Thoracic aorta (tissue), 2 donors: Measurements from ENCODE around the gene NPTXR. TPM values are rescaled to one million over a fixed set of nuclear protein-coding genes. Genes with fewer than 3 reads are reported as not detected.

ENCODE experiments used
- ATAC-seq: fragments of 150-250 bp; one replicate; pipeline ENCODE4 v1.8.0; 2017; ENCODE audit warnings: low read depth; ENCODE audit not compliant: insufficient number of reproducible peaks, low FRiP score
- DNase-seq: peaks from one replicate; pipeline ENCODE4 v3.0.0-alpha.2; 2020; ENCODE audit warnings: low spot score
- H3K27ac ChIP-seq, 2 donors: fragments of 200-600 bp; sonication (generic); 1 replicate in 1 of 2; 2 replicates in 1 of 2; pipeline ENCODE4 v1.5.1; 2016; ENCODE audit warnings: mild to moderate bottlenecking in 2 of 2, moderate library complexity in 2 of 2
- H3K27me3 ChIP-seq: fragments of 200-600 bp; sonication (generic); replicated peaks from 2 replicates; pipeline ENCODE4 v1.6.0; 2016; ENCODE audit warnings: mild to moderate bottlenecking; ENCODE audit not compliant: insufficient read depth
- H3K36me3 ChIP-seq: fragments of 200-600 bp; sonication (generic); one replicate; pipeline ENCODE4 v1.5.1; 2016
- H3K4me1 ChIP-seq, 2 donors: fragments of 200-600 bp; sonication (generic); 1 replicate in 1 of 2; 2 replicates in 1 of 2; pipeline versions ENCODE4 v1.5.1 to v1.6.0; 2016; ENCODE audit warnings: low read depth in 2 of 2, mild to moderate bottlenecking in 1 of 2; ENCODE audit not compliant: control insufficient read depth in 1 of 2
- H3K4me3 ChIP-seq: fragments of 200-600 bp; sonication (generic); 2 replicates; pipeline ENCODE4 v1.5.1; 2016; ENCODE audit warnings: mild to moderate bottlenecking
- H3K9me3 ChIP-seq: fragments of 200-600 bp; sonication (generic); 2 replicates; pipeline ENCODE4 v1.5.1; 2016
- total RNA-seq, 2 donors: library from RNA; depleted of rRNA; stranded (reverse); fragments of >200 nt; gene quantifications; one replicate each; pipeline versions ENCODE4 v1.1.0 to v1.2.3, GENCODE V29; 2016
- TF ChIP-seq, protein P1 (sequence below): fragments of 200-600 bp; sonication (generic); IDR thresholded peaks from one replicate; pipeline ENCODE4 v1.5.1; 2019; ENCODE audit warnings: antibody characterized with exemption

The NPTXR gene
- total RNA-seq, 2 donors from 2014 or later: 29.3 to 50.8 TPM

DNA sequence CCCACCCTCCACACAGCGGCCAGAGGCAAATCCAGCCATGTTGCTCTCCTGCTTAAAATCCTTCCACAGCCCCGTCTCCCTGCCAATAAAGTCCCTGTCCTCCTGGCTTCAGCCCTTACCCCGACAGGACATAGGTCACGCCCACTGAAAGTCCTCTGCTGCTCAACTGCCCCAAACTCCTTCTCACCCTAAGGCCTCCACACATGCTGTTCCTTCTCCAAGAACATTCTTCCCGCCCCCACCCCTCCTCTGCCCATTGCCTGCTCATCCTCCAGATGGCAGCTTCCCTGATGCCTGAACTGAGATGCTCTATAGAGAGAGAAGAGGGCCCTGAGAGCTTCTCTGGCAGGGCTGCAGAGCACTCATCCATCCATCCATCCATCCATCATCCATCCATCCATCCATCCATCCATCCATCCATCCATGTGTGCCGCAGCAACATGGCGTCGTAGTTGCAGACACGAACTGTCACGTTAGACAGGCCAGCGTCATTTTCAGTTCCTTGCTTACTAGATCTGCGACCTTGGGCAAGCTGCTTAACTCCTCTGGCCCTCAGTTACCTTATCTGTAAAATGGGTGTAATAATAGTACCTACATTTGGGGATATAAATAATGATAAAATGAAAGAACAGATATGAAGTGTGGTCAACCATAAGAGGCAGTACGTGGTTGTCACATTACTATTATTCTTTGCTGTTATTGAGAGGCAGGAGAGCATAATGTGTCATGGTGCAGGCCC is 9.4 kb downstream of the NPTXR start:
- ATAC-seq (no peak), DNase-seq (no peak)
- Histone ChIP-seq H3K36me3 (peaks cover 5% of the 10 kb centered on the region), H3K4me3 (no peak overlapping the region), H3K4me1 (no peaks in the 10 kb centered on the region), H3K9me3 (no peaks in the 10 kb centered on the region), H3K27ac (no peak overlapping the region), H3K27me3 (no peaks in the 10 kb centered on the region)
- TF ChIP-seq, protein P1, sequence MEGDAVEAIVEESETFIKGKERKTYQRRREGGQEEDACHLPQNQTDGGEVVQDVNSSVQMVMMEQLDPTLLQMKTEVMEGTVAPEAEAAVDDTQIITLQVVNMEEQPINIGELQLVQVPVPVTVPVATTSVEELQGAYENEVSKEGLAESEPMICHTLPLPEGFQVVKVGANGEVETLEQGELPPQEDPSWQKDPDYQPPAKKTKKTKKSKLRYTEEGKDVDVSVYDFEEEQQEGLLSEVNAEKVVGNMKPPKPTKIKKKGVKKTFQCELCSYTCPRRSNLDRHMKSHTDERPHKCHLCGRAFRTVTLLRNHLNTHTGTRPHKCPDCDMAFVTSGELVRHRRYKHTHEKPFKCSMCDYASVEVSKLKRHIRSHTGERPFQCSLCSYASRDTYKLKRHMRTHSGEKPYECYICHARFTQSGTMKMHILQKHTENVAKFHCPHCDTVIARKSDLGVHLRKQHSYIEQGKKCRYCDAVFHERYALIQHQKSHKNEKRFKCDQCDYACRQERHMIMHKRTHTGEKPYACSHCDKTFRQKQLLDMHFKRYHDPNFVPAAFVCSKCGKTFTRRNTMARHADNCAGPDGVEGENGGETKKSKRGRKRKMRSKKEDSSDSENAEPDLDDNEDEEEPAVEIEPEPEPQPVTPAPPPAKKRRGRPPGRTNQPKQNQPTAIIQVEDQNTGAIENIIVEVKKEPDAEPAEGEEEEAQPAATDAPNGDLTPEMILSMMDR: no peak

DNA sequence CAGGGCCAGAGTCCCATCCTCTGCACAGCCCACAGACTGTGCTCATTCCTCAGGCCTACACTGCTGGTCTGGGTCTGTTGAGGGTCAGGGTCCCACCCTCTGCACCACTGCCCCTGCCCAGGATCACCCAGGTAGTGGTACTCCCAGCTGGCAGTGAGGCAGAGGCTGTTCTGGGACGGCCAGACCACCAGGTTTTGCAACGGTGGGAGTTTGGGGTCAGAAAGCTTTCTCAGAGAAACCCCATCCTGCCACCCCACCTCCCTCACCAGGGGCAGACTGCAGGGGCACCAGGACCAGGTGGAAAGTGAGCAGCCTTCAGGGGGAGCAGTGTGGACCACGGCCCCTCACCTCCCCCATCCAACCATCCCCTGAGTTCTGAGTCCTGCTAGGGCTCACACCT is 10.8 kb downstream of the NPTXR start:
- DNase-seq: no peak

DNA sequence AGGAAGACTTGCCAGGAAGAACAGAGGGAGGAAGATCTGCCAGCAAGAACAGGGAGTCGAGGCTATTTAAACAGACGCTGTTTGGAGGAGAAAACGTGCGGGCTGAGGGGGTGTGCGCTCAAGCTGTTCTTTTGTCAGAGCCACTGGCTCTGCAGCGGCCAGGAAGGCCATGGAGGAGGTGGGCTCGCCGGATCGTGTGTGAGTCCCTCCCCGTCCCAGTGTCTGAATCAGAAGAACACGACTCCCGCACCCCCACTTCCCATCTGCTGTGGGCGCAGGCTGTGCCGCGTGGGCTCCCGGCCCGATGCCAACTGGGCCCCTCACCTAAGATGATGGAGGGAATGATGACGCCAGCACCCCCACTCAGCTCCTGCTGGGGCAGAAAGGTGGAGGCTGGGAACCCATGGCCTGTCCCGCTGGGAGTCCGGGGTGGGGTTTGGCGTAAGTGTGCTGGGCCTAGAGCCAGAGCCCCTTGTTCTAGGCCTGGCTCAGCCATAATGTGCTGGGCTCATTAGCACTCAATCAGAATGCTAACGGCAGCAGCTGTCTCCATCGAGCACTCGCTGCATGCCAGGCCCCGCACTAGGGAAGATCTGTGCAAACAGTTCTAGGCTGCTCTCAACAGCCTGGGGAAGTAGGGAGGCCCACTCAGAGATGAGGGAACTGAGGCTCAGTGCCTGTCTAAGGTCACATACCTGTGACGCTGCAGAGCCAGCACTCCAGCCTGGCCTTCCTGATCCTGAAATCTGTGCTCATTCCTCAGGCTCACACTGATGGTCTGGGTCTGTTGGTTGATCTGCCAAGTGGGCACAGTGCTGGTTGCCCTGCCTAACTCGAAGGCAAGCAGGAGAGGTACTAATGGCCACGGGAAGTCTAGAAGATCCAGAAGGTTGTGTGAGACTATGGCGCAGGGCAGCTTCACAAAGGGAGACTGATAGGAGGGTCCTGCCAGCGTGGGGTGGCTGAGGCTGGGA is 11.5 kb downstream of the NPTXR start:
- DNase-seq (no peak), ATAC-seq (no peak)
- TF ChIP-seq, protein P1: no peak
- no peak overlapping the region for H3K4me3 ChIP-seq
- no peak overlapping the region for H3K27ac ChIP-seq
- H3K4me1 ChIP-seq: no peaks in the 10 kb centered on the region
- H3K36me3 ChIP-seq: peaks cover 5% of the 10 kb centered on the region
- H3K9me3 ChIP-seq: no peaks in the 10 kb centered on the region
- no peaks in the 10 kb centered on the region for H3K27me3 ChIP-seq

More for the DNA sequence above, 10.8 kb downstream of the NPTXR start:
- ATAC-seq: no peak
- Histone ChIP-seq H3K27ac (no peak overlapping the region), H3K4me1 (no peaks in the 10 kb centered on the region), H3K27me3 (no peaks in the 10 kb centered on the region), H3K4me3 (no peak overlapping the region), H3K36me3 (peaks cover 5% of the 10 kb centered on the region), H3K9me3 (no peaks in the 10 kb centered on the region)
- TF ChIP-seq, protein P1: no peak

DNA sequence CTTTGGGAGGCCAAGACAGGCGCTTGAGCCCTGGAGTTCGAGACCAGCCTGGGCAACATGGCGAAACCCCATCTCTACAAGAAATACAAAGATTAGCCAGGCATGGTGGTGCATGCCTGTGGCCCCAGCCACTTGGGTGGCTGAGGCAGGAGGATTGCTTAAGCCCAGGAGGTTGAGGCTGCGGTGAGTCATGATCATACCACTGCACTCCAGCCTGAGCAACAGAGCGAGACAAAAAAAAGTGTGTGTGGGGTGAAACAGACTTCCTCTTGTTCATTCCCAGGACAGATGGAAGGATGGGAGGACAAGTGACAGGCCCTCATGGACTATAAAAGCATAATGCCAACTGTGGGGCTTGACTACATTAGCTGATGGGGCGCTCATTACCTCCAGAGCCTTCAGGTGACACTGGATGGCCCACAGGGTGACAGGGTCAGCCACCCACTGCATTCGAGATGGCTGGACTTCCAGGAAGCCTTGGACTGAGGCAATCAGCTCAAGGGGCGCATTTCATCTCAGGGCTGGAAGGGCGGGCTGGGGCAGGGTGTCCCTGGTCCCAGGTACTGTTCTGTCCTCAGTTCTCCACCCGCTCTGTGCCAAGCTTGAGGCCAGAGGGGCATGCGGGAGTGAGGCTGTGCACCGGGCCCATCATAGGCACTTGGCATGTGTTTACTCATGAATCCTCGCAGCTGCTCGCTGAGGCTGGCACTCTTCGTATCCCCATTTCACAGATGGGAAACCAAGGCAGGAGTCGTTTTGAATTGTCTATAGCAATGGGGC is 12.5 kb downstream of the NPTXR start:
- no peaks in the 10 kb centered on the region for H3K27me3 ChIP-seq
- DNase-seq: no peak
- H3K4me3 ChIP-seq: no peak overlapping the region
- no peak for ATAC-seq
- no peaks in the 10 kb centered on the region for H3K9me3 ChIP-seq
- no peak overlapping the region for H3K27ac ChIP-seq
- H3K36me3 ChIP-seq: peaks cover 7% of the 10 kb centered on the region
- TF ChIP-seq, protein P1: no peak
- H3K4me1 ChIP-seq: no peaks in the 10 kb centered on the region

DNA sequence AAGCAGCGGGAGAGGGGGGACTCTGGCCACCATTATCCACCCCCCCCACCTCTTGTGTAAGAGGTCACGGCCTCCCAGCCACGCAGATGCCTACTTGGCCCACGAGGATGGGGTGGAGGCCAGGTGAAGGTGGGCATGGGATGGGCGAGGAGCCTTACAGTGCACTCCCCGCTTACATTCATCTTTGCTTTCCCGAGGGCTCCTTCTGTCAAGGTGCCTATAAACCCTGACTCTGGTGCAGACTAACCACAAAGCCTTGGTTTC is 13.1 kb downstream of the NPTXR start:
- DNase-seq: no peak

More for the DNA sequence above, 13.1 kb downstream of the NPTXR start:
- no peak overlapping the region for H3K27ac ChIP-seq
- H3K9me3 ChIP-seq: no peaks in the 10 kb centered on the region
- TF ChIP-seq, protein P1: no peak
- no peak for ATAC-seq
- H3K27me3 ChIP-seq: no peaks in the 10 kb centered on the region
- H3K36me3 ChIP-seq: peaks cover 6% of the 10 kb centered on the region
- no peak overlapping the region for H3K4me3 ChIP-seq
- H3K4me1 ChIP-seq: no peaks in the 10 kb centered on the region
